H1 (cell line): ENCODE measurements around the gene PLIN1.

Source experiments
- CREB1 ChIP-seq: IDR thresholded peaks from 2 replicates; pipeline ENCODE4 v1.6.1; 2012; ENCODE audit warnings: inconsistent platforms
- CTCF ChIP-seq, 3 experiments: IDR thresholded peaks; 1 replicate in 2 of 3; 2 replicates in 1 of 3; pipeline versions ENCODE4 v1.5.1 to v1.6.1; 2011; ENCODE audit warnings: low read length in 3 of 3, mild to moderate bottlenecking in 3 of 3, inconsistent platforms in 2 of 3, low read depth in 1 of 3, moderate library complexity in 1 of 3; ENCODE audit not compliant: insufficient read depth in 1 of 3; ENCODE audit errors: control extremely low read depth in 1 of 3

GRCh38 chr15:89666858-89667705 is 12.1 kb downstream of the PLIN1 start:
- no peak for TF ChIP-seq CTCF (IDR thresholded peaks at IDR 0.05; ENCODE audit: control extremely low read depth in 1 of 3, insufficient read depth in 1 of 3, low read depth in 1 of 3, low read length in 3 of 3)
- TF ChIP-seq CREB1 = no peak
